ENCODE results near the gene HLCS. TPM values are rescaled to one million over a fixed set of nuclear protein-coding genes. Genes with fewer than 3 reads are reported as not detected.

Gene HLCS
- total and polyA plus RNA-seq, 2 experiments from 2014 or later: 12.4 to 20.1 TPM

DNA sequence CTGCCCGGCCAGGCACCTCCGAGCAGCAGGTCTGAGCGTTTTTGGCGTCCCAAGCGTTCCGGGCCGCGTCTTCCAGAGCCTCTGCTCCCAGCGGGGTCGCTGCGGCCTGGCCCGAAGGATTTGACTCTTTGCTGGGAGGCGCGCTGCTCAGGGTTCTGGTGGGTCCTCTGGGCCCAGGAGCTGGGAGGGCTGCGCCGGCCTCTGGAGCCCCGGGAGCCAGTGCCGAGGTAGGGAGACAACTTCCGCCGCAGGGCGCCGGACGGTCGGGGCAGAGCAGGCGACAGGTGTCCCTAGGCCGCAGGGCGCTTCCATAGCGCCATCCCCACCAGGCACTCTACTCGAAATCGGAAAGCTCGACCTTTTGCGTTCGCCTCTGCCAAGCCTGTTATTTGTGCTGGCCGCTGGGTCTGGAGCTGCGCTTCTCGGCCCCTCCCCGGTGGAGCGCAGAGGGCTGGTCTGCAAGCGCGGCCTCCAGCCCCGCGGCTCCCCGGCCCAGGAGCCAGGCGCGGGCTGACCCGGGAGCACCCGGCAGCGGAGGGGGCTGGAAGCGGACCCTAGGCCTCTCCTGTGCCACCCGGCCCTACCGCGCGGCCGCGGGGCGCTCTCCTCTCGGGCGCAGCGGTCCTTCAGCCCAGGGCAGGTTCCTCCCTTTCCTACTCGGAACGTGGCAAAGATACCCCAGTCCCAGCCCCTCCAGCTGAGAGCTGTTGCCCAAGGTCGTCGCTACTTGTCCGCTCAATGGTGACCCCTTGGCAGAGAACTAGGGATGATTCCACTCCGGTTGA lies 265.3 kb downstream of the HLCS start:
- H3K4me3 ChIP-seq: peak overlapping the region; percentile 9
- H3K4me1 ChIP-seq (ENCODE audit: low read depth): peaks cover 16% of the 10 kb centered on the region
- DNase-seq (ENCODE audit: low read depth in 1 of 2, low spot score in 1 of 2): peak in 1 of 2 donors; percentile 41
- H3K9me3 ChIP-seq (ENCODE audit: low read depth): no peaks in the 10 kb centered on the region
- peaks cover 100% of the 10 kb centered on the region for H3K27me3 ChIP-seq
- no peaks in the 10 kb centered on the region for H3K36me3 ChIP-seq
- TF ChIP-seq, protein P1, sequence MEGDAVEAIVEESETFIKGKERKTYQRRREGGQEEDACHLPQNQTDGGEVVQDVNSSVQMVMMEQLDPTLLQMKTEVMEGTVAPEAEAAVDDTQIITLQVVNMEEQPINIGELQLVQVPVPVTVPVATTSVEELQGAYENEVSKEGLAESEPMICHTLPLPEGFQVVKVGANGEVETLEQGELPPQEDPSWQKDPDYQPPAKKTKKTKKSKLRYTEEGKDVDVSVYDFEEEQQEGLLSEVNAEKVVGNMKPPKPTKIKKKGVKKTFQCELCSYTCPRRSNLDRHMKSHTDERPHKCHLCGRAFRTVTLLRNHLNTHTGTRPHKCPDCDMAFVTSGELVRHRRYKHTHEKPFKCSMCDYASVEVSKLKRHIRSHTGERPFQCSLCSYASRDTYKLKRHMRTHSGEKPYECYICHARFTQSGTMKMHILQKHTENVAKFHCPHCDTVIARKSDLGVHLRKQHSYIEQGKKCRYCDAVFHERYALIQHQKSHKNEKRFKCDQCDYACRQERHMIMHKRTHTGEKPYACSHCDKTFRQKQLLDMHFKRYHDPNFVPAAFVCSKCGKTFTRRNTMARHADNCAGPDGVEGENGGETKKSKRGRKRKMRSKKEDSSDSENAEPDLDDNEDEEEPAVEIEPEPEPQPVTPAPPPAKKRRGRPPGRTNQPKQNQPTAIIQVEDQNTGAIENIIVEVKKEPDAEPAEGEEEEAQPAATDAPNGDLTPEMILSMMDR (IDR thresholded peaks at IDR 0.05; ENCODE audit: low read depth, low read length): no peak
- no peak overlapping the region for H3K27ac ChIP-seq

Other genes with a start within 250 kb of the HLCS start
- not detected in 2 replicates for gene RIPPLY3, start 40.0 kb upstream of the HLCS start, total RNA-seq
- 0.22 TPM in 1 of 2 replicates, not detected in the other for gene RIPPLY3, start 40.0 kb upstream of the HLCS start, polyA plus RNA-seq
- 13.8 and 23.3 TPM in 2 replicates for gene PIGP, start 106.4 kb upstream of the HLCS start, total RNA-seq
- gene PIGP, start 106.4 kb upstream of the HLCS start, polyA plus RNA-seq: 83.4 and 91.5 TPM in 2 replicates
- 128 and 170 TPM in 2 replicates for gene TTC3, start 106.6 kb upstream of the HLCS start, total RNA-seq
- gene TTC3, start 106.6 kb upstream of the HLCS start, polyA plus RNA-seq: 87.7 and 133 TPM in 2 replicates